Neural progenitor cell (in vitro differentiated cells): ENCODE data around the gene NBAS. TPM values are rescaled to one million over a fixed set of nuclear protein-coding genes. Genes with fewer than 3 reads are reported as not detected.

Experiments used
- DNase-seq: peaks from one replicate; pipeline ENCODE4 v3.0.0-alpha.2; 2016; ENCODE audit warnings: low spot score
- H2AFZ ChIP-seq: fragments of 200-600 bp; sonication (generic); replicated peaks from 2 replicates; pipeline ENCODE4 v1.6.1; 2016; ENCODE audit warnings: antibody characterized with exemption
- H3F3A ChIP-seq: fragments of 200-600 bp; sonication (generic); 2 replicates; pipeline ENCODE4 v1.6.1; 2016; ENCODE audit warnings: antibody characterized with exemption, low read depth
- H3K27ac ChIP-seq: fragments of 200-600 bp; sonication (generic); 2 replicates; pipeline ENCODE4 v1.5.1; 2016; ENCODE audit warnings: mild to moderate bottlenecking
- H3K27me3 ChIP-seq: fragments of 200-600 bp; sonication (generic); 2 replicates; pipeline ENCODE4 v1.6.1; 2016; ENCODE audit warnings: mild to moderate bottlenecking, moderate library complexity
- H3K36me3 ChIP-seq: fragments of 200-600 bp; sonication (generic); 2 replicates; pipeline ENCODE4 v1.5.1; 2016
- H3K4me1 ChIP-seq: fragments of 200-600 bp; sonication (generic); 2 replicates; pipeline ENCODE4 v1.6.1; 2016; ENCODE audit warnings: mixed run types
- H3K4me2 ChIP-seq: fragments of 200-600 bp; sonication (generic); 2 replicates; pipeline ENCODE4 v1.6.1; 2016
- H3K4me3 ChIP-seq: fragments of 200-600 bp; sonication (generic); 2 replicates; pipeline ENCODE4 v1.5.1; 2016
- H3K79me2 ChIP-seq: fragments of 200-600 bp; sonication (generic); 2 replicates; pipeline ENCODE4 v1.6.1; 2016; ENCODE audit warnings: low read depth
- H3K9ac ChIP-seq: fragments of 200-600 bp; sonication (generic); 2 replicates; pipeline ENCODE4 v1.6.1; 2016
- H3K9me3 ChIP-seq: fragments of 200-600 bp; sonication (generic); 2 replicates; pipeline ENCODE4 v1.5.1; 2016; ENCODE audit warnings: low read depth
- H4K20me1 ChIP-seq: fragments of 200-600 bp; sonication (generic); 2 replicates; pipeline ENCODE4 v1.6.1; 2016; ENCODE audit warnings: low read depth
- H3K27ac Mint-ChIP-seq: 3 replicates; pipeline ENCODE4 v1.8.0; 2021; ENCODE audit warnings: mixed read lengths
- H3K27me3 Mint-ChIP-seq: 2 replicates; pipeline ENCODE4 v1.8.0; 2022; ENCODE audit warnings: low read depth, mild to moderate bottlenecking, inconsistent platforms, moderate library complexity, mixed read lengths; ENCODE audit not compliant: insufficient read depth
- H3K36me3 Mint-ChIP-seq: 3 replicates; pipeline ENCODE4 v1.8.0; 2021; ENCODE audit warnings: mixed read lengths
- H3K4me1 Mint-ChIP-seq: 3 replicates; pipeline ENCODE4 v1.8.0; 2021; ENCODE audit warnings: mixed read lengths
- H3K4me3 Mint-ChIP-seq: 3 replicates; pipeline ENCODE4 v1.8.0; 2021; ENCODE audit warnings: mild to moderate bottlenecking, moderate library complexity, mixed read lengths
- H3K9me3 Mint-ChIP-seq: 3 replicates; pipeline ENCODE4 v1.8.0; 2020; ENCODE audit warnings: mixed read lengths
- CTCF ChIP-seq: fragments of 200-600 bp; sonication (generic); IDR thresholded peaks from 2 replicates; pipeline ENCODE4 v1.5.1; 2017; ENCODE audit warnings: antibody characterized with exemption, mild to moderate bottlenecking
- EZH2 ChIP-seq: fragments of 200-600 bp; sonication (generic); IDR thresholded peaks from 2 replicates; pipeline ENCODE4 v1.6.1; 2017; ENCODE audit warnings: antibody characterized with exemption, mild to moderate bottlenecking, moderate library complexity
- EZH2phosphoT487 ChIP-seq: fragments of 200-600 bp; sonication (generic); IDR thresholded peaks from 2 replicates; pipeline ENCODE4 v1.6.1; 2017; ENCODE audit warnings: antibody characterized with exemption
- total RNA-seq: library from RNA; depleted of rRNA; stranded (reverse); fragments of >200 nt; gene quantifications from 2 replicates; pipeline ENCODE4 v1.2.3, GENCODE V29; 2015; ENCODE audit warnings: low replicate concordance

The NBAS gene
- total RNA-seq, 1 donor from 2014 or later = 58.0 TPM

DNA sequence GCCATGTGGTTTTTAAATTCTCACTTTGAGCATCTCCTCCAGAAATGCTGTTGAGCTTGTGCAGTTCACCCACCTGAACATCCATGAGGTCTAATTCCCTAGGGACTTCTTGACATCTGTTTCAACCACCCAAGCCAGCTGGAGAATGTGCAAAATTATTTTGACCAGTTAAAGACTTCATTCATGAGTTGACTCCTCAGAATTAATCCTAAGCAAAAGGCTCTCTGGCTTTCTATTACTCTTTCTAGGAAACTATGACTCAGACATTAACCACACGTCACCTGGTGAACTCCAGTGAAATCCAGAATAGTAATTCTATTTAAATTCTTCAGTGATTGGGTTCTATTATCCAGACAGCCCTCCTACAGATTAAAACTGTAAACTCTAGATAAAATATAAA lies 247.5 kb downstream of the NBAS start:
- Histone ChIP-seq H3K9me3 (no peaks in the 10 kb centered on the region), H3K79me2 (no peaks in the 10 kb centered on the region), H3K27me3 (no peaks in the 10 kb centered on the region), H3F3A (no peaks in the 10 kb centered on the region), H4K20me1 (no peaks in the 10 kb centered on the region), H3K4me2 (no peak overlapping the region), H3K36me3 (no peaks in the 10 kb centered on the region), H3K4me1 (no peaks in the 10 kb centered on the region), H2AFZ (no peak overlapping the region), H3K9ac (no peak overlapping the region), H3K27ac (no peak overlapping the region), H3K4me3 (no peak overlapping the region)
- DNase-seq = no peak
- Mint-ChIP-seq H3K27ac (no peak overlapping the region), H3K4me1 (no peaks in the 10 kb centered on the region), H3K27me3 (no peaks in the 10 kb centered on the region), H3K36me3 (peaks cover 27% of the 10 kb centered on the region), H3K9me3 (peaks cover 7% of the 10 kb centered on the region), H3K4me3 (no peak overlapping the region)
- TF ChIP-seq EZH2 (no peak), EZH2phosphoT487 (no peak), CTCF (no peak)

DNA sequence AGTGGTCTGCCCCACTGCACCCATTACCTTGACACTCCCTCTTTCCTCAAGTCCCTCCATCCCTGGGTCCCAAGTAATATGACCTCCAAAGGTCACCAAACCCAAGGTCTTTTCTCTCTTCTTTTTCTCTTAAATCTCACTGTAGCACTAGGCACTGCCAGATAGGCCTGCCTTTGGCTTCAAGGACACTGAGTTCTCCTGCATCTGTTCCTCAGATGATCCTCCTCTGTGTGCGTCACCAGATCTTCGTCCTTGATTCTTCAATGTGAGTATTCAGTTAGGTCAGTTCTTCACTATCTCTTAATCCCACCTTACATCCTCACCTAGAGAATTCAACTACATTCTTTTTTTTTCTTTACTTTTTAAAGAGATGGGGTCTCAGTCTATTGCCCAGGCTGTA lies 249.2 kb downstream of the NBAS start:
- Histone ChIP-seq H3K36me3 (no peaks in the 10 kb centered on the region), H3K9ac (no peak overlapping the region), H3K27ac (no peak overlapping the region), H4K20me1 (no peaks in the 10 kb centered on the region), H3K4me1 (no peaks in the 10 kb centered on the region), H2AFZ (no peak overlapping the region), H3K9me3 (no peaks in the 10 kb centered on the region), H3K27me3 (no peaks in the 10 kb centered on the region), H3K79me2 (no peaks in the 10 kb centered on the region), H3K4me2 (no peak overlapping the region), H3K4me3 (no peak overlapping the region), H3F3A (no peaks in the 10 kb centered on the region)
- no peaks in the 10 kb centered on the region for H3K4me1 Mint-ChIP-seq
- H3K27me3 Mint-ChIP-seq = no peaks in the 10 kb centered on the region
- H3K27ac Mint-ChIP-seq = no peak overlapping the region
- H3K4me3 Mint-ChIP-seq = no peak overlapping the region
- H3K9me3 Mint-ChIP-seq = peaks cover under 1% of the 10 kb centered on the region
- DNase-seq = no peak
- H3K36me3 Mint-ChIP-seq = peaks cover 16% of the 10 kb centered on the region
- TF ChIP-seq EZH2 (no peak), CTCF (no peak), EZH2phosphoT487 (no peak)

DNA sequence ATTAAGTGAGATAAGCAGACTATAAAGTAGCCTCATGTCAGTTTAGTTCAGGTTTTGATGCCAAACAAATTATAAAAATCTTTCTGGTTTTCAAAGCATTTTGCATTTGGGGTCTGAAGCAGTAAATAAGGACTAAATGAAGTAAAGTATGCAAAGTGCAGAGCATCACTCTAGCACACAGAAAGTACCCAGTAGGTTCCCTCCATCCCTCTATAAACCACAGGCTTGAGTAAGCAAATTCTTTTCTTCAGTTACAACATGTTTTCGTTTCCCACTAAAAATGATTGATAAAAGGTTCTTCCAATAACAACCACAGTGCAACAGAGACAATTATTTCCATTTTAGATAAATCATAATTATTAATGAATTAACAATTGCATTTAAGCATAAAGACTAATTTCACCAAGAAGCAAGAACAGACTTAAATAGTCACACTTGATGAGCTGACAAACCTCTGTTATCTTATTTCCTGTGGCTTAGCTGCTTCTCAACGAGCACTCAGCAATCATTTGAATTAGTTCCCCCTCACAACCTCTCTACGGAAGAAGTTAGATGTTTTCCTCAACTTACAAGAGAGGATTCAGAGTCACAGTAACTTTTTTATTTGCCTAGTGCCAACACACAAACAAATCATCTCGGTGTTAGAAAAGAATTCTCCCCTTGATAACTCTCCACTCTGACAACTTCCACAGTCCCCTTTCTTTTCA lies 249.8 kb downstream of the NBAS start:
- no peaks in the 10 kb centered on the region for H3K9me3 ChIP-seq
- no peak overlapping the region for H3K4me2 ChIP-seq
- no peaks in the 10 kb centered on the region for H3K36me3 ChIP-seq
- H3K27ac ChIP-seq = no peak overlapping the region
- H3K4me1 Mint-ChIP-seq = no peaks in the 10 kb centered on the region
- H3K9ac ChIP-seq = no peak overlapping the region
- no peaks in the 10 kb centered on the region for H3F3A ChIP-seq
- no peaks in the 10 kb centered on the region for H3K27me3 Mint-ChIP-seq
- no peak overlapping the region for H3K4me3 ChIP-seq
- no peaks in the 10 kb centered on the region for H4K20me1 ChIP-seq
- no peak overlapping the region for H3K4me3 Mint-ChIP-seq
- H3K79me2 ChIP-seq = no peaks in the 10 kb centered on the region
- no peaks in the 10 kb centered on the region for H3K4me1 ChIP-seq
- H3K36me3 Mint-ChIP-seq = peaks cover 15% of the 10 kb centered on the region
- H3K27ac Mint-ChIP-seq = no peak overlapping the region
- H3K27me3 ChIP-seq = no peaks in the 10 kb centered on the region
- no peak for TF ChIP-seq EZH2
- no peak for TF ChIP-seq CTCF
- TF ChIP-seq EZH2phosphoT487 = no peak
- no peak for DNase-seq
- H2AFZ ChIP-seq = no peak overlapping the region
- H3K9me3 Mint-ChIP-seq = no peaks in the 10 kb centered on the region
